Measurements from ENCODE around the gene DAP. TPM values are rescaled to one million over a fixed set of nuclear protein-coding genes. Genes with fewer than 3 reads are reported as not detected.

Gene DAP
- total and polyA plus RNA-seq, 2 donors from 2014 or later = 123 to 133 TPM

GRCh38 chr5:10652606-10653005 is 108.4 kb downstream of the DAP start:
- H3K9ac ChIP-seq (ENCODE audit: low read length in 3 of 3) = no peak overlapping the region
- DNase-seq (no peak), FAIRE-seq (no peak)
- H3K27ac ChIP-seq (ENCODE audit: low read depth in 2 of 2, low read length in 2 of 2) = no peak overlapping the region
- no peak for TF ChIP-seq CTCF (IDR thresholded peaks at IDR 0.05; ENCODE audit: borderline replicate concordance, extremely low read depth, insufficient read depth)
- H3K9me3 ChIP-seq (ENCODE audit: control insufficient read depth in 2 of 3, insufficient read depth in 1 of 3, low read length in 3 of 3) = no peaks in the 10 kb centered on the region
- H3K36me3 ChIP-seq (ENCODE audit: control insufficient read depth in 2 of 3, insufficient read depth in 3 of 3, low read length in 3 of 3) = peaks cover 0 to 6% (median 0%) of the 10 kb centered on the region in 3 donors
- H3K4me3 ChIP-seq (ENCODE audit: low read length in 3 of 3) = no peak overlapping the region
- H3K4me1 ChIP-seq (ENCODE audit: control insufficient read depth in 2 of 3, insufficient read depth in 2 of 3, low read depth in 1 of 3, low read length in 3 of 3) = peaks cover 0 to 2% (median 0%) of the 10 kb centered on the region in 3 donors
- H3K27me3 ChIP-seq (ENCODE audit: control insufficient read depth, insufficient read depth, low read length) = peaks cover 2% of the 10 kb centered on the region
- intact Hi-C loops (cut with DNase I) = no loop called here

GRCh38 chr5:10652151-10652550 is 108.9 kb downstream of the DAP start:
- H3K9ac ChIP-seq (ENCODE audit: low read length in 3 of 3) = no peak overlapping the region
- intact Hi-C loops (cut with DNase I) = no loop called here
- H3K27ac ChIP-seq (ENCODE audit: low read depth in 2 of 2, low read length in 2 of 2) = no peak overlapping the region
- no peak for DNase-seq
- TF ChIP-seq CTCF (IDR thresholded peaks at IDR 0.05; ENCODE audit: borderline replicate concordance, extremely low read depth, insufficient read depth) = no peak
- peaks cover 0 to 6% (median 0%) of the 10 kb centered on the region in 3 donors for H3K36me3 ChIP-seq (ENCODE audit: control insufficient read depth in 2 of 3, insufficient read depth in 3 of 3, low read length in 3 of 3)
- H3K4me3 ChIP-seq (ENCODE audit: low read length in 3 of 3) = no peak overlapping the region
- H3K27me3 ChIP-seq (ENCODE audit: control insufficient read depth, insufficient read depth, low read length) = peaks cover 2% of the 10 kb centered on the region
- FAIRE-seq = no peak
- peaks cover 0 to 2% (median 0%) of the 10 kb centered on the region in 3 donors for H3K4me1 ChIP-seq (ENCODE audit: control insufficient read depth in 2 of 3, insufficient read depth in 2 of 3, low read depth in 1 of 3, low read length in 3 of 3)
- no peaks in the 10 kb centered on the region for H3K9me3 ChIP-seq (ENCODE audit: control insufficient read depth in 2 of 3, insufficient read depth in 1 of 3, low read length in 3 of 3)

DNA sequence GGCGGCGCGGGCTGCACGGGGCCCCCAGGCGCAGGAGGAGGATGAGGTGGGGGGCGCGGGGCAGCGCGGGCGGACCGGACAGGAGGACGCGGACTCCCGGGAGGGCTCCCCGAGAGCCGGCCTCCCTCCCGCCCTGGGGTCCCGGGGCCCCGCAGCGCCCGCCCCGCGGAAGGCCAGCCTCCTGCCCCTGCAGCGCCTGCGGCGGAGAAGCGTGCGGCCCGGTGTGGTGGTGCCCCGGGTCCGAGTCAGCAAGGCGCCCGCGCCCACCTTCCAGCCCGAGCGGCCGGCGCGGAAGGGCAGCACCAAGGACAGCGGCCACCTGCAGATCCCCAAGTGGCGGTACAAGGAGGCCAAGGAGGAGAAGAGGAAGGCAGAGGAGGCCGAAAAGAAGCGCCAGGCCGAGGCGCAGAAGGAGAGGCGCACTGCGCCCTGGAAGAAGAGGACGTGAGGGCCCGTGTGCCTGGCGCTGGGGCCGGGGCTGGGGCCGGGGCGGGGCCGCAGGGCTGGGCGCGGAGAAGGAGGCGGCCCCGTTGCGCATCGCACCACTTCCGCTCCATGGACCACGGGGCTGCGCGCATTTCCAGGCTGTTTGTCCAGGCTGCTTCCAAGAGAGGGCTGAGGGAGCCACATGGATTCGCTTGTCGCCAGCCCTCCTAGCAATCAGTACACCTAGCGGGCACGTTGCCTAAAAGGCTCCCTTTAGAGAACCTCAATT is 111.2 kb downstream of the DAP start:
- peaks cover 0 to 6% (median 0%) of the 10 kb centered on the region in 3 donors for H3K36me3 ChIP-seq (ENCODE audit: control insufficient read depth in 2 of 3, insufficient read depth in 3 of 3, low read length in 3 of 3)
- FAIRE-seq (no peak), DNase-seq (peak in 4 of 5 donors; percentile 76 to 86 (median 80))
- no peak overlapping the region for H3K4me3 ChIP-seq (ENCODE audit: low read length in 3 of 3)
- peaks cover 2% of the 10 kb centered on the region for H3K27me3 ChIP-seq (ENCODE audit: control insufficient read depth, insufficient read depth, low read length)
- H3K9ac ChIP-seq (ENCODE audit: low read length in 3 of 3) = no peak overlapping the region
- intact Hi-C loops (cut with DNase I) = no loop called here
- no peak for TF ChIP-seq CTCF (IDR thresholded peaks at IDR 0.05; ENCODE audit: borderline replicate concordance, extremely low read depth, insufficient read depth)
- no peaks in the 10 kb centered on the region for H3K4me1 ChIP-seq (ENCODE audit: control insufficient read depth in 2 of 3, insufficient read depth in 2 of 3, low read depth in 1 of 3, low read length in 3 of 3)
- no peak overlapping the region for H3K27ac ChIP-seq (ENCODE audit: low read depth in 2 of 2, low read length in 2 of 2)
- no peaks in the 10 kb centered on the region for H3K9me3 ChIP-seq (ENCODE audit: control insufficient read depth in 2 of 3, insufficient read depth in 1 of 3, low read length in 3 of 3)
